ENCODE data around the gene TADA2A. TPM values are rescaled to one million over a fixed set of nuclear protein-coding genes. Genes with fewer than 3 reads are reported as not detected.
A peak's percentile ranks its signal among the peaks of the same experiment; 100 is the strongest.

Gene TADA2A
- 20.0 and 30.6 TPM in 2 replicates for total RNA-seq (2014; rRNA removed; shearing (Covaris generic))

GRCh38 chr17:37406635-37407461 is at the start of gene TADA2A, which contains the start of gene ACACA:
TADA2A (plus strand) TSS chr17:37406886; CDS start chr17:37411366, 4,480 bp downstream.
ACACA (minus strand) TSS chr17:37406836; CDS start chr17:37406299, 537 bp downstream.
- peak; percentile 96 for DNase-seq (ENCODE audit: low spot score)

- DNase-seq (ENCODE audit: low spot score) = peak; percentile 82
Observed at GRCh38 chr17:37358098-37358829, 48.4 kb upstream of the TADA2A start.

GRCh38 chr17:37358830-37359681 is 47.6 kb upstream of the TADA2A start:
- peak; percentile 99 for DNase-seq (ENCODE audit: low spot score)

GRCh38 chr17:37359682-37360188 is 47.0 kb upstream of the TADA2A start:
- no peak for DNase-seq (ENCODE audit: low spot score)

GRCh38 chr17:37360632-37361031 is 46.1 kb upstream of the TADA2A start:
- DNase-seq (ENCODE audit: low spot score) = peak; percentile 57

- DNase-seq (ENCODE audit: low spot score) = peak; percentile 63
Observed at GRCh38 chr17:37361543-37361942, 45.1 kb upstream of the TADA2A start.

GRCh38 chr17:37365589-37365988 is 41.1 kb upstream of the TADA2A start:
- no peak for DNase-seq (ENCODE audit: low spot score)

GRCh38 chr17:37368577-37368976 is 38.1 kb upstream of the TADA2A start:
- no peak for DNase-seq (ENCODE audit: low spot score)

- DNase-seq (ENCODE audit: low spot score) = peak; percentile 99
Observed at GRCh38 chr17:37373530-37374159, 33.0 kb upstream of the TADA2A start.

GRCh38 chr17:37375706-37376105 is 31.0 kb upstream of the TADA2A start, which contains the start of gene C17orf78:
C17orf78 (plus strand) TSS chr17:37375985; CDS start chr17:37376093, 108 bp downstream.
- DNase-seq (ENCODE audit: low spot score) = no peak

- no peak for DNase-seq (ENCODE audit: low spot score)
Observed at GRCh38 chr17:37382056-37382455, 24.6 kb upstream of the TADA2A start.

- DNase-seq (ENCODE audit: low spot score) = no peak
Observed at GRCh38 chr17:37384560-37385149, 22.0 kb upstream of the TADA2A start.

- no peak for DNase-seq (ENCODE audit: low spot score)
Observed at GRCh38 chr17:37385474-37385990, 21.2 kb upstream of the TADA2A start.

GRCh38 chr17:37386462-37386861 is 20.2 kb upstream of the TADA2A start:
- DNase-seq (ENCODE audit: low spot score) = no peak

GRCh38 chr17:37388266-37388665 is 18.4 kb upstream of the TADA2A start:
- DNase-seq (ENCODE audit: low spot score) = no peak

- DNase-seq (ENCODE audit: low spot score) = no peak
Observed at GRCh38 chr17:37389160-37389559, 17.5 kb upstream of the TADA2A start.

- no peak for DNase-seq (ENCODE audit: low spot score)
Observed at GRCh38 chr17:37391146-37391545, 15.5 kb upstream of the TADA2A start.

- DNase-seq (ENCODE audit: low spot score) = no peak
Observed at GRCh38 chr17:37392024-37392590, 14.6 kb upstream of the TADA2A start.

- DNase-seq (ENCODE audit: low spot score) = no peak
Observed at GRCh38 chr17:37393352-37393751, 13.3 kb upstream of the TADA2A start.
